GM12878 (cell line): ENCODE data around the gene SLC7A5. TPM values are rescaled to one million over a fixed set of nuclear protein-coding genes. Genes with fewer than 3 reads are reported as not detected.
"Not testable (repeated sequence)": the region's sequence is repeated elsewhere in the genome, so short reads cannot be mapped to it uniquely, and the experiment has no call there.

ENCODE experiments used
- ATAC-seq: fragments of 200-7000 bp; cut with Tn5 transposase; 3 replicates; pipeline ENCODE4 v1.9.1; 2020; ENCODE audit warnings: mild to moderate bottlenecking, moderate library complexity
- Bru-seq: library from RNA; stranded (reverse); fragments of 400-500 nt; gene quantifications from one replicate; lab custom pipeline; 2021; lab: Mats Ljungman, UMichigan
- BruChase-seq, 2 experiments: library from RNA; stranded (reverse); fragments of 400-500 nt; gene quantifications; one replicate each; lab custom pipeline; 2021; lab: Mats Ljungman, UMichigan
- BruUV-seq: library from RNA; stranded (reverse); fragments of 400-500 nt; replicated peaks from 2 replicates; lab custom pipeline; 2021; lab: Mats Ljungman, UMichigan
- CTCF ChIA-PET: fragments of 300-600 bp; sonication (Branson Sonifier 250); formaldehyde crosslinking; extraction: SDS; loops from one replicate; lab custom pipeline; 2021; ENCODE audit warnings: inconsistent platforms; lab: Yijun Ruan, JAX
- POLR2A ChIA-PET: fragments of 350-600 bp; formaldehyde crosslinking; extraction: SDS; loops from one replicate; lab custom pipeline; 2021; ENCODE audit warnings: inconsistent platforms; lab: Charles Lee
- RAD21 ChIA-PET: fragments of 300-600 bp; sonication (Branson Sonifier 250); formaldehyde crosslinking; loops from one replicate; lab custom pipeline; 2023; ENCODE audit warnings: antibody characterized with exemption; ENCODE audit not compliant: unreplicated experiment; lab: Charles Lee
- SMC1A ChIA-PET: fragments of 300-600 bp; sonication (Branson Sonifier 250); formaldehyde crosslinking; loops from one replicate; lab custom pipeline; 2023; ENCODE audit not compliant: unreplicated experiment, uncharacterized antibody; lab: Charles Lee
- DNase-seq: peaks from one replicate; pipeline ENCODE4 v3.0.0-alpha.2; 2011; ENCODE audit warnings: low read depth, low spot score
- FAIRE-seq: peaks from 3 replicates; lab custom pipeline; 2011; peaks lifted over from hg19 to GRCh38; lab: Jason Lieb, UNC
- H2AFZ ChIP-seq: 2 replicates; pipeline ENCODE4 v1.6.0; 2011; ENCODE audit warnings: low read depth, low read length, control low read depth; ENCODE audit not compliant: control insufficient read depth
- H3K27ac ChIP-seq: 2 replicates; pipeline ENCODE4 v1.5.1; 2011; ENCODE audit warnings: control low read depth; ENCODE audit not compliant: control insufficient read depth, insufficient read depth
- H3K27me3 ChIP-seq, 2 experiments: replicated peaks in 1 of 2; 2 replicates each; pipeline versions ENCODE4 v1.6.0 to v1.6.1; 2011; ENCODE audit warnings: low read length in 1 of 2; ENCODE audit not compliant: control insufficient read depth in 2 of 2, insufficient read depth in 2 of 2
- H3K36me3 ChIP-seq, 2 experiments: 2 replicates each; pipeline ENCODE4 v1.5.1; 2011; ENCODE audit warnings: low read length in 1 of 2; ENCODE audit not compliant: control insufficient read depth in 2 of 2, insufficient read depth in 2 of 2
- H3K4me1 ChIP-seq: 2 replicates; pipeline ENCODE4 v1.6.1; 2011; ENCODE audit warnings: mild to moderate bottlenecking, low read length, moderate library complexity, mixed read lengths; ENCODE audit not compliant: control insufficient read depth, insufficient read depth
- H3K4me2 ChIP-seq: 2 replicates; pipeline ENCODE4 v1.6.0; 2011; ENCODE audit warnings: control low read depth; ENCODE audit not compliant: control insufficient read depth, insufficient read depth
- H3K4me3 ChIP-seq: fragments of 200-600 bp; sonication (generic); 2 replicates; pipeline ENCODE4 v1.5.1; 2016
- H3K79me2 ChIP-seq: 2 replicates; pipeline ENCODE4 v1.6.0; 2011; ENCODE audit warnings: low read length; ENCODE audit not compliant: control insufficient read depth, insufficient read depth
- H3K9ac ChIP-seq: 2 replicates; pipeline ENCODE4 v1.8.0; 2011; ENCODE audit warnings: low read length, control low read depth, mixed read lengths; ENCODE audit not compliant: control insufficient read depth, insufficient read depth
- H3K9me3 ChIP-seq: replicated peaks from 3 replicates; pipeline ENCODE4 v1.5.1; 2011; ENCODE audit warnings: mild to moderate bottlenecking, low read length; ENCODE audit not compliant: control insufficient read depth, insufficient read depth
- H4K20me1 ChIP-seq: 2 replicates; pipeline ENCODE4 v1.6.0; 2011; ENCODE audit not compliant: control insufficient read depth, insufficient read depth
- BHLHE40 ChIP-seq, 2 experiments: fragments of 450-650 bp in 1 of 2; IDR thresholded peaks; 2 replicates each; pipeline ENCODE4 v1.6.1; 2011 to 2017; ENCODE audit warnings: low read depth in 2 of 2, borderline replicate concordance in 1 of 2, improper control_type of control experiment in 1 of 2, low read length in 1 of 2, mild to moderate bottlenecking in 1 of 2
- CREM ChIP-seq: IDR thresholded peaks from 2 replicates; pipeline ENCODE4 v1.6.1; 2014; ENCODE audit warnings: antibody characterized with exemption, low read depth
- EGR1 ChIP-seq, 2 experiments: IDR thresholded peaks; 1 replicate in 1 of 2; 2 replicates in 1 of 2; pipeline ENCODE4 v1.6.1; 2011 to 2012; ENCODE audit warnings: low read depth in 2 of 2, low read length in 2 of 2, borderline replicate concordance in 1 of 2, mild to moderate bottlenecking in 1 of 2, moderate library complexity in 1 of 2
- GATAD2B ChIP-seq: fragments of 450-650 bp; conservative IDR thresholded peaks from 2 replicates; pipeline ENCODE4 v1.6.1; 2017; ENCODE audit warnings: low read depth, mild to moderate bottlenecking, moderate library complexity
- HDAC6 ChIP-seq: fragments of 200-600 bp; sonication (generic); IDR thresholded peaks from one replicate; pipeline ENCODE4 v1.8.0; 2017; ENCODE audit warnings: antibody characterized with exemption; ENCODE audit not compliant: unreplicated experiment
- IKZF1 ChIP-seq: fragments of 450-650 bp; conservative IDR thresholded peaks from 2 replicates; pipeline ENCODE4 v1.6.1; 2017; ENCODE audit warnings: antibody characterized with exemption, mild to moderate bottlenecking
- LARP7 ChIP-seq: fragments of 450-650 bp; IDR thresholded peaks from 2 replicates; pipeline ENCODE4 v1.6.1; 2017; ENCODE audit warnings: mild to moderate bottlenecking
- POU2F2 ChIP-seq: IDR thresholded peaks from 3 replicates; pipeline ENCODE4 v1.6.1; 2011; ENCODE audit warnings: low read depth, mild to moderate bottlenecking, low read length, borderline replicate concordance
- TCF12 ChIP-seq: IDR thresholded peaks from 2 replicates; pipeline ENCODE4 v1.6.1; 2011; ENCODE audit warnings: low read depth, mild to moderate bottlenecking, low read length
- TCF3 ChIP-seq: IDR thresholded peaks from 2 replicates; pipeline ENCODE4 v1.6.1; 2012; ENCODE audit warnings: low read depth, mild to moderate bottlenecking, low read length, borderline replicate concordance; ENCODE audit not compliant: insufficient read depth
- WGBS: methylation state at CpG from one replicate; pipeline ENCODE4 v1.1.6; 2016; ENCODE audit warnings: low lambda C conversion rate; ENCODE audit not compliant: insufficient replicate concordance, insufficient coverage; ENCODE audit errors: missing lambda C conversion rate; 5-methylcytosine and 5-hydroxymethylcytosine counted together
- in situ Hi-C: fragments of 300-500 bp; cut with MboI; formaldehyde crosslinking; loops from 9 replicates; pipeline ENCODE4 v1.14.3; 2018; ENCODE audit warnings: mixed read lengths
- intact Hi-C: fragments of 100-400 bp; cut with micrococcal nuclease; formaldehyde crosslinking; loops from one replicate; pipeline ENCODE4 v1.14.2; 2022; ENCODE audit not compliant: unreplicated experiment
- long read RNA-seq, 2 experiments: library from polyadenylated mRNA; unstranded; transcript quantifications; one replicate each; pipeline ENCODE4 v2.0.0, GENCODE V29; 2019 to 2020
- polyA minus RNA-seq, 3 experiments: library from RNA; depleted of rRNA, polyadenylated mRNA; stranded (reverse); fragments of >200 nt; gene quantifications; 2 replicates each; pipeline ENCODE4 v1.2.3, GENCODE V29; 2011
- polyA plus RNA-seq, 11 experiments: library from polyadenylated mRNA; depleted of rRNA in 4 of 11; unstranded in 6 of 11; stranded (reverse) in 5 of 11; fragments of >200 nt; fragmentation: Nextera tagmentation in 4 of 11; fragmentation: Illumina TruSeq in 1 of 11; extraction: Ambion mirVana in 4 of 11; extraction: Trizol in 1 of 11; gene quantifications; 1 replicate in 1 of 11; 2 replicates in 10 of 11; pipeline versions ENCODE4 v1.2.1 to v1.2.3, GENCODE V29; 2011 to 2016; ENCODE audit warnings: inconsistent platforms in 2 of 11, missing spikeins in 2 of 11, low read depth in 1 of 11
- total RNA-seq, 4 experiments: library from RNA; depleted of rRNA in 3 of 4; stranded (reverse); fragments of >200 nt in 3 of 4; fragmentation: Illumina TruSeq in 1 of 4; extraction: Trizol in 1 of 4; gene quantifications; 2 replicates each; pipeline versions ENCODE4 v1.2.1 to v1.2.3, GENCODE V29; 2013 to 2021
- TF ChIP-seq, protein P1 (sequence below): fragments of 450-650 bp; conservative IDR thresholded peaks from 2 replicates; pipeline ENCODE4 v1.6.1; 2017; ENCODE audit warnings: mild to moderate bottlenecking, moderate library complexity
- TF ChIP-seq, protein P2 (sequence below): IDR thresholded peaks from 2 replicates; pipeline ENCODE4 v1.6.1; 2012; ENCODE audit warnings: low read depth, low read length, improper control_type of control experiment
- TF ChIP-seq, protein P3 (sequence below): IDR thresholded peaks from 2 replicates; pipeline ENCODE4 v1.6.1; 2011; ENCODE audit warnings: borderline replicate concordance, low read depth, mild to moderate bottlenecking, moderate library complexity, mixed read lengths, low read length; ENCODE audit not compliant: insufficient read depth; ENCODE audit errors: extremely low read length

The SLC7A5 gene
- 30.6 and 32.7 TPM in 2 replicates for total RNA-seq (2013; cell fraction: nucleolus; rRNA removed)
- total RNA-seq (2014; rRNA removed) (29.8 and 33.4 TPM in 2 replicates), total RNA-seq (2014; rRNA removed; fragmentation: Illumina TruSeq; extraction: Trizol) (11.4 and 13.0 TPM in 2 replicates), total RNA-seq (2021) (95.1 and 101 TPM in 2 replicates), polyA plus RNA-seq (2011; rRNA removed) (4.8 and 8.6 TPM in 2 replicates), polyA plus RNA-seq (2014; fragmentation: Illumina TruSeq; extraction: Trizol) (10.1 and 38.1 TPM in 2 replicates), polyA plus RNA-seq (2014; fragmentation: Nextera tagmentation; extraction: Ambion mirVana) (1 to 10 TPM; 2.3 to 4.2 TPM), polyA plus RNA-seq (2014; rRNA removed) (44.5 and 51.5 TPM in 2 replicates), polyA plus RNA-seq (2016; fragmentation: Nextera tagmentation; extraction: Ambion mirVana) (10 to 100 TPM; 55.0 to 56.2 TPM), polyA minus RNA-seq (2011; rRNA and poly(A)+ RNA removed) (10.7 and 17.2 TPM in 2 replicates), Bru-seq, nascent RNA (percentile 85 among the genes with signal in this experiment), BruChase-seq, experiment 1, labeled RNA remaining after a 6-hour chase (percentile 85 among the genes with signal in this experiment), BruChase-seq, experiment 2, labeled RNA remaining after a 2-hour chase (percentile 88 among the genes with signal in this experiment)
- polyA plus RNA-seq (2011; ENCODE audit: low read depth), result 25.8 TPM
- polyA plus RNA-seq (2011; cell fraction: cytosol; rRNA removed), result 15.8 and 16.8 TPM in 2 replicates
- 25.1 and 32.3 TPM in 2 replicates for polyA plus RNA-seq (2011; cell fraction: nucleus; rRNA removed)
- polyA plus RNA-seq (2012), result 45.2 and 60.4 TPM in 2 replicates
- 20.3 and 21.6 TPM in 2 replicates for polyA minus RNA-seq (2011; cell fraction: cytosol; rRNA and poly(A)+ RNA removed)
- 10.8 and 18.6 TPM in 2 replicates for polyA minus RNA-seq (2011; cell fraction: nucleus; rRNA and poly(A)+ RNA removed)
- long read RNA-seq, experiment 1, full-length matches to known transcripts, result 3 of 8 reads
- long read RNA-seq, experiment 1, partial matches to known transcripts, result 1 of 8 reads
- long read RNA-seq, experiment 1, other reads (novel, unspliced or antisense), result 4 of 8 reads
- long read RNA-seq, experiment 2, partial matches to known transcripts, result 0 of 4 reads
- long read RNA-seq, experiment 2, other reads (novel, unspliced or antisense), result 4 of 4 reads

- Histone ChIP-seq H2AFZ (peak within 1 kb of the TSS; percentile 59), H3K4me3 (peak within 1 kb of the TSS; percentile 82), H3K79me2 (peaks cover 45% of the 10 kb centered on the region), H3K4me1 (peaks cover 11% of the 10 kb centered on the region), H3K4me2 (peak within 1 kb of the TSS; percentile 74), H3K9ac (peak within 1 kb of the TSS; percentile 69), H3K27ac (peak within 1 kb of the TSS; percentile 53)
- ChIA-PET SMC1A (interaction anchor here (0.8 to 13.0 kb wide), 8 partner anchors 16 to 89 kb away, joined by 3 to 301 read pairs (median 9); no protein-coding TSS in a partner anchor), RAD21 (interaction anchor here (0.8 to 12.9 kb wide), 8 partner anchors 13 to 92 kb away, joined by 3 to 406 read pairs (median 5); partner anchors contain the start of gene BANP), POLR2A (interaction anchor here (0.5 to 6.1 kb wide), 4 partner anchors 16 to 93 kb away, joined by 3 to 48 read pairs (median 9); no protein-coding TSS in a partner anchor), CTCF (interaction anchor here (1.0 to 17.0 kb wide), 7 partner anchors 16 to 99 kb away, joined by 3 to 553 read pairs (median 17); no protein-coding TSS in a partner anchor)
- H4K20me1 ChIP-seq, H3K9me3 ChIP-seq, FAIRE-seq, intact Hi-C loops, H3K27me3 ChIP-seq, H3K36me3 ChIP-seq, DNase-seq, BruUV-seq: not testable (repeated sequence)
- peak; percentile 69 for ATAC-seq
- 3% methylated on average over 78 of the region's 109 CpGs for WGBS
- in situ Hi-C loops, result loop anchor here (10.0 kb wide), 1 partner anchor 484 kb away; the partner anchor contains the start of gene FBXO31
- TF ChIP-seq EGR1 (IDR thresholded peaks at IDR 0.05; ENCODE audit: borderline replicate concordance in 1 of 2, low read depth in 2 of 2, low read length in 2 of 2) (0 out of 3 replicates have a peak, but pooled peaks of 1 of the 2 experiments have one; percentile 35), TCF12 (peak; percentile 61; the same call in 1 of the 2 replicates), POU2F2 (peak; percentile 75; the same call in 1 of the 3 replicates), IKZF1 (peak; percentile 52), HDAC6 (peak; percentile 75), TCF3 (peak; percentile 92), LARP7 (0 out of 2 replicates have a peak, but pooled peaks have one; percentile 46), BHLHE40 (IDR thresholded peaks at IDR 0.05; ENCODE audit: borderline replicate concordance in 1 of 2, low read depth in 2 of 2, low read length in 1 of 2) (peak; percentile 84 to 91), GATAD2B (peak; percentile 61; the same call in 1 of the 2 replicates), CREM (peak; percentile 9; the same call in 1 of the 2 replicates)
- TF ChIP-seq, protein P1, sequence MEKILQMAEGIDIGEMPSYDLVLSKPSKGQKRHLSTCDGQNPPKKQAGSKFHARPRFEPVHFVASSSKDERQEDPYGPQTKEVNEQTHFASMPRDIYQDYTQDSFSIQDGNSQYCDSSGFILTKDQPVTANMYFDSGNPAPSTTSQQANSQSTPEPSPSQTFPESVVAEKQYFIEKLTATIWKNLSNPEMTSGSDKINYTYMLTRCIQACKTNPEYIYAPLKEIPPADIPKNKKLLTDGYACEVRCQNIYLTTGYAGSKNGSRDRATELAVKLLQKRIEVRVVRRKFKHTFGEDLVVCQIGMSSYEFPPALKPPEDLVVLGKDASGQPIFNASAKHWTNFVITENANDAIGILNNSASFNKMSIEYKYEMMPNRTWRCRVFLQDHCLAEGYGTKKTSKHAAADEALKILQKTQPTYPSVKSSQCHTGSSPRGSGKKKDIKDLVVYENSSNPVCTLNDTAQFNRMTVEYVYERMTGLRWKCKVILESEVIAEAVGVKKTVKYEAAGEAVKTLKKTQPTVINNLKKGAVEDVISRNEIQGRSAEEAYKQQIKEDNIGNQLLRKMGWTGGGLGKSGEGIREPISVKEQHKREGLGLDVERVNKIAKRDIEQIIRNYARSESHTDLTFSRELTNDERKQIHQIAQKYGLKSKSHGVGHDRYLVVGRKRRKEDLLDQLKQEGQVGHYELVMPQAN, result peak; percentile 78
- TF ChIP-seq, protein P2, sequence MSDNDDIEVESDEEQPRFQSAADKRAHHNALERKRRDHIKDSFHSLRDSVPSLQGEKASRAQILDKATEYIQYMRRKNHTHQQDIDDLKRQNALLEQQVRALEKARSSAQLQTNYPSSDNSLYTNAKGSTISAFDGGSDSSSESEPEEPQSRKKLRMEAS, result peak; percentile 75
- TF ChIP-seq, protein P3, sequence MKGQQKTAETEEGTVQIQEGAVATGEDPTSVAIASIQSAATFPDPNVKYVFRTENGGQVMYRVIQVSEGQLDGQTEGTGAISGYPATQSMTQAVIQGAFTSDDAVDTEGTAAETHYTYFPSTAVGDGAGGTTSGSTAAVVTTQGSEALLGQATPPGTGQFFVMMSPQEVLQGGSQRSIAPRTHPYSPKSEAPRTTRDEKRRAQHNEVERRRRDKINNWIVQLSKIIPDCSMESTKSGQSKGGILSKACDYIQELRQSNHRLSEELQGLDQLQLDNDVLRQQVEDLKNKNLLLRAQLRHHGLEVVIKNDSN, result peak; percentile 30
Observed at GRCh38 chr16:87869061-87869878, at the start of gene SLC7A5. SLC7A5 (minus strand) TSS chr16:87869507; CDS start chr16:87869422, 85 bp downstream.
